ENCODE results near the gene HEXIM2. TPM values are rescaled to one million over a fixed set of nuclear protein-coding genes. Genes with fewer than 3 reads are reported as not detected.

Gene HEXIM2
- total RNA-seq, 1 experiment from 2014 or later: 4.5 TPM

- no peaks in the 10 kb centered on the region for H3K36me3 ChIP-seq (ENCODE audit: control insufficient read depth, insufficient read depth, low read length)
- ChIA-PET CTCF (no interaction called here), POLR2A (no interaction called here)
- ATAC-seq (no peak), DNase-seq (ENCODE audit: low read depth, low spot score) (no peak)
- no peaks in the 10 kb centered on the region for H3K9me3 ChIP-seq (ENCODE audit: control insufficient read depth, insufficient read depth, low read depth, low read length)
- H3K27ac ChIP-seq (ENCODE audit: low read length): peak overlapping the region; percentile 69
- intact Hi-C loops (cut with micrococcal nuclease; ENCODE audit: unreplicated experiment) (no loop called here), in situ Hi-C loops (cut with HindIII; ENCODE audit: low pct_unique_long_range_greater_than_20kb, low sequenced_read_pairs) (no loop called here)
- no peaks in the 10 kb centered on the region for H3K27me3 ChIP-seq (ENCODE audit: control insufficient read depth, insufficient read depth, low read length)
- BruUV-seq (replicated peaks): no TSS peak
- H3K4me3 ChIP-seq (ENCODE audit: low read depth in 2 of 2, low read length in 2 of 2): no peak overlapping the region
- peaks cover 68% of the 10 kb centered on the region for H3K4me1 ChIP-seq (ENCODE audit: control insufficient read depth, insufficient read depth, low read length)
- TF ChIP-seq CTCF (IDR thresholded peaks at IDR 0.05) (no peak), SIN3A (IDR thresholded peaks at IDR 0.05; ENCODE audit: borderline replicate concordance, insufficient read depth, low read depth, low read length) (no peak), REST (IDR thresholded peaks at IDR 0.05; ENCODE audit: insufficient read depth in 1 of 2, low read depth in 2 of 2, low read length in 1 of 2) (no peak), TCF7L2 (IDR thresholded peaks at IDR 0.05; ENCODE audit: low read depth, low read length) (no peak), POLR2AphosphoS5 (IDR thresholded peaks at IDR 0.05; ENCODE audit: low read depth, low read length) (no peak)
Measured at GRCh38 chr17:45125509-45125908, 36.2 kb upstream of the HEXIM2 start.

- BruUV-seq (replicated peaks): no TSS peak
- ChIA-PET POLR2A (interaction anchor here (0.5 kb wide), 1 partner anchor 936 kb away, joined by 8 read pairs; no protein-coding TSS in a partner anchor), CTCF (no interaction called here)
- Histone ChIP-seq H3K4me3 (ENCODE audit: low read depth in 2 of 2, low read length in 2 of 2) (no peak overlapping the region), H3K27ac (ENCODE audit: low read length) (peak overlapping the region; percentile 83), H3K4me1 (ENCODE audit: control insufficient read depth, insufficient read depth, low read length) (peaks cover 70% of the 10 kb centered on the region), H3K27me3 (ENCODE audit: control insufficient read depth, insufficient read depth, low read length) (no peaks in the 10 kb centered on the region), H3K9me3 (ENCODE audit: control insufficient read depth, insufficient read depth, low read depth, low read length) (no peaks in the 10 kb centered on the region), H3K36me3 (ENCODE audit: control insufficient read depth, insufficient read depth, low read length) (no peaks in the 10 kb centered on the region; the same call in 1 of the 2 replicates)
- intact Hi-C loops (cut with micrococcal nuclease; ENCODE audit: unreplicated experiment) (no loop called here), in situ Hi-C loops (cut with HindIII; ENCODE audit: low pct_unique_long_range_greater_than_20kb, low sequenced_read_pairs) (no loop called here)
- ATAC-seq (no peak), DNase-seq (ENCODE audit: low read depth, low spot score) (no peak)
- TF ChIP-seq REST (IDR thresholded peaks at IDR 0.05; ENCODE audit: insufficient read depth in 1 of 2, low read depth in 2 of 2, low read length in 1 of 2) (no peak), TCF7L2 (IDR thresholded peaks at IDR 0.05; ENCODE audit: low read depth, low read length) (no peak), POLR2AphosphoS5 (IDR thresholded peaks at IDR 0.05; ENCODE audit: low read depth, low read length) (no peak), SIN3A (IDR thresholded peaks at IDR 0.05; ENCODE audit: borderline replicate concordance, insufficient read depth, low read depth, low read length) (no peak), CTCF (IDR thresholded peaks at IDR 0.05) (no peak)
Measured at GRCh38 chr17:45127207-45127547, 34.5 kb upstream of the HEXIM2 start.
